HG03457 (cell line): ENCODE results near the gene TRIO.

ENCODE experiments used
- ATAC-seq: cut with Tn5 transposase; IDR thresholded peaks from one replicate; pipeline ENCODE4 v1.9.1; 2021; ENCODE audit warnings: moderate number of reproducible peaks; ENCODE audit not compliant: unreplicated experiment

The TRIO gene

GRCh38 chr5:14402424-14402823 is 259.3 kb downstream of the TRIO start:
- no peak for ATAC-seq

- no peak for ATAC-seq
Measured at GRCh38 chr5:14404780-14405179, 261.6 kb downstream of the TRIO start.

- no peak for ATAC-seq
Measured at GRCh38 chr5:14405267-14405666, 262.1 kb downstream of the TRIO start.

- ATAC-seq, result no peak
Measured at GRCh38 chr5:14405706-14406553, 262.8 kb downstream of the TRIO start.

- no peak for ATAC-seq
Measured at GRCh38 chr5:14406554-14406849, 263.4 kb downstream of the TRIO start.

GRCh38 chr5:14407051-14407450 is 263.9 kb downstream of the TRIO start:
- ATAC-seq, result no peak

GRCh38 chr5:14407746-14408175 is 264.6 kb downstream of the TRIO start:
- ATAC-seq, result no peak

GRCh38 chr5:14408969-14409586 is 265.9 kb downstream of the TRIO start:
- no peak for ATAC-seq

GRCh38 chr5:14410068-14410393 is 266.9 kb downstream of the TRIO start:
- ATAC-seq, result no peak

GRCh38 chr5:14410394-14411201 is 267.5 kb downstream of the TRIO start:
- no peak for ATAC-seq

GRCh38 chr5:14411216-14411615 is 268.1 kb downstream of the TRIO start:
- ATAC-seq, result no peak

- ATAC-seq, result no peak
Measured at GRCh38 chr5:14413331-14413750, 270.2 kb downstream of the TRIO start.

GRCh38 chr5:14414007-14414406 is 270.9 kb downstream of the TRIO start:
- no peak for ATAC-seq

- no peak for ATAC-seq
Measured at GRCh38 chr5:14414656-14415023, 271.5 kb downstream of the TRIO start.

- peak; percentile 69 for ATAC-seq
Measured at GRCh38 chr5:14415024-14415697, 272.0 kb downstream of the TRIO start.

GRCh38 chr5:14415698-14416074 is 272.5 kb downstream of the TRIO start:
- no peak for ATAC-seq

- no peak for ATAC-seq
Measured at GRCh38 chr5:14416621-14417275, 273.6 kb downstream of the TRIO start.

- ATAC-seq, result no peak
Measured at GRCh38 chr5:14417276-14417730, 274.2 kb downstream of the TRIO start.

GRCh38 chr5:14417792-14418765 is 274.9 kb downstream of the TRIO start:
- ATAC-seq, result no peak

GRCh38 chr5:14419686-14420085 is 276.5 kb downstream of the TRIO start:
- no peak for ATAC-seq
